HG03565 (cell line): ENCODE measurements around the gene RTBDN.

ENCODE experiments used
- ATAC-seq: cut with Tn5 transposase; IDR thresholded peaks from one replicate; pipeline ENCODE4 v1.9.1; 2021; ENCODE audit warnings: mild to moderate bottlenecking, moderate library complexity; ENCODE audit not compliant: unreplicated experiment

The RTBDN gene

DNA sequence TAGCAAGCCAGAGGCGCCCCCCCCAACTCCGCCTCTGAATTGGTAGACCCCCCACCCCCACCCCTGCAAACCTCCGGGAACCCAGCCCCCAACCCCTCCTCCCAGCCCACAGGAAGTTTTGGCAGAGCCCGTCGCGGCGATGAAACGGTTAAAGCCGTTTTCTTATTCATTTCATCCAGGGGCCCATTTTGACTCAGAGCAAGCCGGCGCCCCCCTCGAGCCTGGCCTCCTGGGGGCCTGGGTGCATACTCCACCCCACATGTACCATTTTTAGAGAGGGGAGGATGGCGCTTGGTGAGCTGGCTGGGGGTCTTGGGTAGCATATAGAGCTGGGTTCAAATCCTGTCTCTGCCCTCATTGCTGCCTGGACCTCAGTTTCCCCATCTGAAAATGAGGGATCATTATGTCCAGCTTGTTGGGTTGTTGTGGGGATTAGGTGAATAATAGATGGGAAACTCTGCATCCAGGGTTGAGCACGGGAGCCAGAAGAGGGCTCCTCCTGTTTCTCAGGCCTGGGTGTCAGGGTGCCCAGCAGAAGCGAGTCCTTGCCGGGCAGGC is 51.0 kb downstream of the RTBDN start:
- no peak for ATAC-seq

DNA sequence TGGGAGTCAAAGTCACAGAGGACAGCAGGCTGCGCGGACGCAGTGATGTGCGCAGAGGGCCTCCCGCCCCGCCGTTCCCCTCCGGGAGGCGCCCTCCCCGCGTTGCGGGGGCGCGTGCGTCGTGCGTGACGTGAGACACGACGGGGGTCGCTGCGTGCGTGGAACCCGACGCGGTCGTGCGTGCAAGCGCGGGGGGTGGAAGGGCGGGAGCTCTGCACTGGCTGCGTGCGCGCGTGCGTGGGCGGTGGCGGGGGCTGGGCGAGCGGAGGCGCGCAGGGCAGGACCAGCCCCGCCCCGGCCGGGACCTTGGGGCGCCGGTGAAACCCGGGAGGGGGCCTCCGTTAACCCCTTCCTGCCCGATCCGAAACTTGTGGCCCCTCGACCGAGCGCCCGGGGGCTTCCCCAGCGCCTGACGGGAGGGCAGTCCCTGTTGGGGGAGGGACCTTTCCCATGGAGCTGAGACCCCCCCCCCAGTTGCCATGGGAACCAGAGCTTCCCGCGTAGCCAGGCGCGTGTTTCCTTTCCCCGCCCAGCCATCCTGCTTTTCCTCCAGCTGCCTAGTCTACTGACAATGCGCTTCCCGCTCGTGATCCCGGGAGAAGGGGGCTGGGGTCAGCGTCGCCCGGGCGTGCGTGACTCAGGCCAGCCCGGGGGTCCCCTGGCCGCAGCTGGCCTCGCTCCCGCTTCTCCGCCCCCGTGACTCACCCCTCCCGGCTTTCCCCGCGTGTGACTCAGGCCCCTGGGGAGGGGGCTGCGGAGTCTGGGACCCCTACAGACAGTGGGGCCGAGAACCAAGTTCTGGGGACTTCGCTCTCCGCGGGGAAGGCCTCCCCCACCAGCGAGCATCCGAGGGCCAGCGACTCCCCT is 51.7 kb downstream of the RTBDN start:
- peak; percentile 27 for ATAC-seq

- peak; percentile 20 for ATAC-seq
Measured at GRCh38 chr19:12782174-12782423, 52.3 kb downstream of the RTBDN start.

DNA sequence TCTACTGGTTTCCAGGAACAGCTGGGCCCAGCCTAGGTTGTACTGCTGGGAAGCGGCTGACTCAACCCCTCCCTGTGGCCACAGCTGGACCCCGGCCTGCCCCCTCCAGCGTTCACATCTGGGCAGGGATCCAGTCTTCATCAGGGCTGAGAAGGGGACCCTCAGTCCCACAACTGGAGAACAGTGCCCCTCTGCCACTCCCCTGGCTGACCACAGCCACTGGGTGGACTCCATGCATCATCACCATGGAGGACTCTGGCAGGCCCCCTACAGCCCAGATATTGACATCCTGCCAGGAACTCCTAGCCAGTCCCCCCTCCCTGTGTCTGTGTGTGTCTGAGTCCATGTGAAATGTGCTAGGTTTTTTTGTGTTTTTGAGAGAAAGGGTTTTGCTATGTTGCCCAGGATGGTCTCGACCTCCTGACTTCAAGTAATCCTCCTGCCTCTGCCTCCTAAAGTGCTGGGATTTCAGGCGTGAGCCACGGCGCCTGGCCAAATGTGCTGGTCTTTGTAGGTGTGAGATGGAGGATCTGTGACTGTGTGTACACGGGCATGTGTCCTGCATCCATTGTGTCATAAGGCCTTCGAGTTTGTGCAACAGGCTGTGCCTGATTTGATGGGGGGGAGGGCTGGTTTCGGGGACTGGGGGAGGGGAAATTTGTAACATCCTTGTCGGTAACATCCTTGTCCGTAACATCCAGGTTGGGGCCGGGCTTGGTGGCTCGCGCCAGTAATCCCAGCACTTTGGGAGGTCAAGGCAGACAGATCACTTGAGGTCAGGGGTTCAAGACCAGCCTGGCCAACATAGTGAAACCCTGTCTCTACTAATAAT is 55.0 kb downstream of the RTBDN start:
- ATAC-seq: no peak

- no peak for ATAC-seq
Measured at GRCh38 chr19:12778905-12779161, 55.5 kb downstream of the RTBDN start.

DNA sequence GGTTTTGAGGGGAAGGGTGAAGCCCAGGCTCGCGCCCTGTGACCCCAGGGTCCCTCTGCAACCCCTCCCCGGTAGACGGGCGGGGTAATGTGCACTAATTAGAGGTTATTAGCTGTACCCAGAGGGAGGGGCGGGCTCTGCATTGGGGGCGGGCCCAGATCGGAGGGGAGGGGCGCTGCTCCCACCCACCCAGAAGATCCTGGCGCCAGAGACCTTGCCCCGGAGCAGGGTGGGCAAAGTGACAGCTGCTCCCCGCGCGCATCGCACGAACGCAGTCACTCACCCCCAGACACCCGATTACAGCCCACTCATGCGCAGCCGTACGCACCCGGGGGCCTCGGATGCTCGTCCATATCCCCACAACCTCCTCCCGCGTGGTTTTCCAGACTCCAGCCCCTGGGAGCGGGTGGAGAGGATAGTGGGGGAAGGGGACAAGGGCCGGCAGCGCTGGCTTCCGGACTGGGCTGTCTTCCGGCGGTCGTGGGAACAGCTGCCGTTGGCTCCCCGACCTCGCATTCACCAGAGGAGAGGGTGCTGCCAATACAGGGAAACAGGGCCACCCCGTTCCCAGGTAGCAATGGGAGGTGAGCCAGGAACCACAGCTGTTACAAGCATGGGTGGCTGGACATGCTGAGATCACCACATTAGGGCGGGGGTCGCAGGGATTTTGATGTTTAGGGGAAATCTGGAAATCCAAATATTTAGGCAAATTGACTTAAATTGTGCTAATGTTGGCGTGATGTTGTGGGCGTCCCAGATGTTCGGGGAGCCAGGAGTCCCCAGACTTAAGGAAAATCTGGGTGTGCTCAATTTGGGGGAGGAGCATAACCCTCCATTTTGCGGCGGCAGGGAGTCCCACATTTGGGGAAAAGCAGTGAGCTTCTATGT is 56.1 kb downstream of the RTBDN start:
- ATAC-seq: no peak

DNA sequence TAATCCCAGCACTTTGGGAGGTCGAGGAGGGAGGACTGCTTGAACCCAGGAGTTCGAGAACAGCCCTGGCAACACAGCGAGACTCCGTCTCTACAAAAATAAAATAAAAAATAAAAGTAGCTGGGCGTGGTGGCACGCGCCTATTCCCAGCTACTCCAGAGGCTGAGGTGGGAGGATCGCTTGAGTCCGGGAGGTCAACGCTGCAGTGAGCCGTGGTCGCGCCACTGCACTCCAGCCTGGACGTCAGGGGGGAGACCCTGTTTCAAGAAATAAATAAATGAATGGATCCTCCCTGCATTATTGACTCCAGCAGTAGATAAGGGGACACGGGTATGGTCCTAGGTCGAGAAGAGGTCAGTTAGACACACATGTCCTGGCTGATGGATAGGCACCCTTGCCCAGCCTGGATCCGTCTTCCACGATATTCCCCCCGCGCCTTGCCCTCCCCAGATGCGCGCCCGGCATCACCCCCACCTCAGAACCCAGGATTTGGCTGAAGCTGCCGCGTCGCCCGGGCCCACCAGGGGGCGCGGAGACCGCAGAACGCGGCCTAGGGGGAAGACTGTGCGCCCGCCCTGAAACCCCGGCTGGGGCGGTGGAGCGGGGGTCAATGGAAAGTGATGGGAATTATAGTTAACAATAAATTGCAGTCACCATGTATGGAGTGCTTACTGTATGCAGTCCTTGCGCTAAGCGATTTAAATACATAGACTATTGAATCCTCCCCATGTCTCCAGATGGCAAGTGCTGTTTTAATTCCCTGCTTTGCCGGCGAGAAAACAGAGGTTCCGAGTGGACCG is 57.0 kb downstream of the RTBDN start:
- ATAC-seq: no peak
